Liver (tissue), 9 donors: ENCODE measurements around the gene CRMP1. TPM values are rescaled to one million over a fixed set of nuclear protein-coding genes. Genes with fewer than 3 reads are reported as not detected.

Experiments used
- DNase-seq: peaks from one replicate; pipeline ENCODE4 v3.0.0-alpha.2; 2017; ENCODE audit warnings: low spot score
- H3K27ac ChIP-seq, 2 donors: one replicate each; pipeline ENCODE4 v1.7.0; 2013; ENCODE audit warnings: inconsistent platforms in 2 of 2, low read length in 2 of 2, control low read depth in 1 of 2, low read depth in 1 of 2, mild to moderate bottlenecking in 1 of 2
- H3K27me3 ChIP-seq, 4 donors: one replicate each; pipeline versions ENCODE4 v1.6.1 to v1.7.0; 2013; ENCODE audit warnings: low read length in 3 of 4, inconsistent platforms in 1 of 4, mild to moderate bottlenecking in 1 of 4, moderate library complexity in 1 of 4; ENCODE audit not compliant: control insufficient read depth in 4 of 4, insufficient read depth in 4 of 4
- H3K36me3 ChIP-seq, 4 donors: one replicate each; pipeline versions ENCODE4 v1.6.1 to v1.7.0; 2013; ENCODE audit warnings: low read length in 3 of 4, mild to moderate bottlenecking in 3 of 4, low read depth in 1 of 4, moderate library complexity in 1 of 4; ENCODE audit not compliant: control insufficient read depth in 4 of 4, insufficient read depth in 3 of 4
- H3K4me1 ChIP-seq, 4 donors: one replicate each; pipeline versions ENCODE4 v1.6.1 to v1.7.0; 2013; ENCODE audit warnings: low read length in 3 of 4, mild to moderate bottlenecking in 3 of 4, moderate library complexity in 1 of 4; ENCODE audit not compliant: control insufficient read depth in 4 of 4, insufficient read depth in 4 of 4
- H3K4me3 ChIP-seq, 3 donors: one replicate each; pipeline versions ENCODE4 v1.6.1 to v1.7.0; 2013; ENCODE audit warnings: low read length in 3 of 3, control low read depth in 1 of 3, low read depth in 1 of 3, mild to moderate bottlenecking in 1 of 3
- H3K9ac ChIP-seq, 2 donors: one replicate each; pipeline ENCODE4 v1.7.0; 2013; ENCODE audit warnings: low read length in 2 of 2, mild to moderate bottlenecking in 2 of 2, moderate library complexity in 2 of 2, control low read depth in 1 of 2, low read depth in 1 of 2
- H3K9me3 ChIP-seq, 4 donors: one replicate each; pipeline versions ENCODE4 v1.6.1 to v1.7.0; 2013; ENCODE audit warnings: low read length in 3 of 4; ENCODE audit not compliant: control insufficient read depth in 4 of 4
- ATF3 ChIP-seq: IDR thresholded peaks from 2 replicates; pipeline ENCODE4 v1.6.1; 2016; ENCODE audit warnings: antibody characterized with exemption
- EGR1 ChIP-seq, 2 donors: IDR thresholded peaks; 2 replicates each; pipeline ENCODE4 v1.6.1; 2016 to 2018; ENCODE audit warnings: antibody characterized with exemption in 2 of 2, low read depth in 2 of 2
- FOXA1 ChIP-seq: IDR thresholded peaks from 2 replicates; pipeline ENCODE4 v1.6.1; 2016; ENCODE audit warnings: antibody characterized with exemption
- FOXA2 ChIP-seq: IDR thresholded peaks from 2 replicates; pipeline ENCODE4 v1.6.1; 2016; ENCODE audit warnings: antibody characterized with exemption
- GABPA ChIP-seq, 2 donors: IDR thresholded peaks in 1 of 2; conservative IDR thresholded peaks in 1 of 2; 2 replicates each; pipeline ENCODE4 v1.6.1; 2016; ENCODE audit warnings: antibody characterized with exemption in 2 of 2, mild to moderate bottlenecking in 1 of 2, moderate library complexity in 1 of 2
- HNF4A ChIP-seq, 2 donors: conservative IDR thresholded peaks; 2 replicates each; pipeline ENCODE4 v1.6.1; 2016; ENCODE audit warnings: antibody characterized with exemption in 2 of 2, mild to moderate bottlenecking in 2 of 2
- HNF4G ChIP-seq: IDR thresholded peaks from 2 replicates; pipeline ENCODE4 v1.6.1; 2016; ENCODE audit warnings: antibody characterized with exemption
- JUND ChIP-seq, 2 donors: IDR thresholded peaks; 2 replicates each; pipeline ENCODE4 v1.6.1; 2016; ENCODE audit warnings: antibody characterized with exemption in 2 of 2
- MAX ChIP-seq: IDR thresholded peaks from 2 replicates; pipeline ENCODE4 v1.6.1; 2016; ENCODE audit warnings: antibody characterized with exemption
- NR2F2 ChIP-seq: IDR thresholded peaks from 2 replicates; pipeline ENCODE4 v1.6.1; 2016; ENCODE audit warnings: antibody characterized with exemption
- RAD21 ChIP-seq, 2 donors: IDR thresholded peaks; 2 replicates each; pipeline ENCODE4 v1.6.1; 2016; ENCODE audit warnings: antibody characterized with exemption in 2 of 2, mild to moderate bottlenecking in 2 of 2
- REST ChIP-seq: IDR thresholded peaks from 2 replicates; pipeline ENCODE4 v1.6.1; 2016; ENCODE audit warnings: antibody characterized with exemption, mild to moderate bottlenecking
- RXRA ChIP-seq, 2 donors: IDR thresholded peaks; 2 replicates each; pipeline ENCODE4 v1.6.1; 2017 to 2018; ENCODE audit warnings: antibody characterized with exemption in 2 of 2, mild to moderate bottlenecking in 1 of 2
- TAF1 ChIP-seq: conservative IDR thresholded peaks from 2 replicates; pipeline ENCODE4 v1.6.1; 2016; ENCODE audit warnings: antibody characterized with exemption, mild to moderate bottlenecking
- YY1 ChIP-seq: IDR thresholded peaks from 2 replicates; pipeline ENCODE4 v1.6.1; 2016; ENCODE audit warnings: antibody characterized with exemption, mild to moderate bottlenecking
- ZBTB33 ChIP-seq: IDR thresholded peaks from 2 replicates; pipeline ENCODE4 v1.6.1; 2016; ENCODE audit warnings: antibody characterized with exemption
- WGBS: extraction: QIAGEN DNeasy Blood & Tissue Kit; methylation state at CpG from one replicate; pipeline ENCODE4 v1.1.7; 2013; 5-methylcytosine and 5-hydroxymethylcytosine counted together
- polyA plus RNA-seq, 2 donors: library from polyadenylated mRNA; stranded (reverse) in 1 of 2; unstranded in 1 of 2; fragments of 200-250 nt in 1 of 2; fragments of >200 nt in 1 of 2; fragmentation: Nextera tagmentation in 1 of 2; extraction: Ambion mirVana in 1 of 2; gene quantifications; one replicate each; pipeline versions ENCODE4 v1.2.1 to v1.2.3, GENCODE V29; 2013 to 2015
- total RNA-seq, 2 donors: library from RNA; depleted of rRNA; stranded (reverse); fragments of >200 nt; gene quantifications; one replicate each; pipeline ENCODE4 v1.2.3, GENCODE V29; 2014
- TF ChIP-seq, protein P1 (sequence below): fragments of 150-350 bp; IDR thresholded peaks from 2 replicates; pipeline ENCODE4 v1.5.1; 2017; ENCODE audit warnings: improper control_type of control experiment, low read depth, low read length; ENCODE audit not compliant: missing input control
- donor health status: healthy.
- donor health status: healthy.
- donor health status: healthy.
- donor health status: healthy.
- donor health status: healthy.

CRMP1 gene
- total and polyA plus RNA-seq, 4 donors = 0.06 to 0.42 (median 0.12) TPM

DNA sequence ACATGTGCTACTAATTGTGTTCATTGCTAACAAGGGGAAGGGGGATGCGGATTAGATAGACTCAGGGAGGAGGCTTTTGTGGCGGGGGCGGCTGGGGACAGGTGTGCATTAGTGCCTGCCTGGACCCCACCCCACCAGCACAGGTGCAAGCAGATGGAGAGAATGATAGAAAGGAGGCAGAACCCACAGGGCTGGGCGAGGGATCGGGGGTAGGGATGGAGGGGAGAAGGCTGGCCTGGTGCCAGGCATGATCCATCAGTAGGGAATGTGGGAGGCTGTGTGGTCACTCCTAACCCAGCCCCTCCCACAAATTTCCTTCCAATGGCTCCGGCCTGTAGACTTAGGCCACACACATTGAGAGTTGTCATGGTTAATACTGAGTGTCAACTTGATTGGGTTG is 30.5 kb upstream of the CRMP1 start:
- DNase-seq = no peak
- no peak overlapping the region for H3K9ac ChIP-seq
- H3K27ac ChIP-seq = no peak overlapping the region
- H3K36me3 ChIP-seq = no peaks in the 10 kb centered on the region
- WGBS = 76% methylated on average over 6 of the region's 6 CpGs
- no peaks in the 10 kb centered on the region for H3K9me3 ChIP-seq
- no peak overlapping the region for H3K4me3 ChIP-seq
- no peaks in the 10 kb centered on the region for H3K4me1 ChIP-seq
- TF ChIP-seq JUND (IDR thresholded peaks at IDR 0.05) (no peak), ZBTB33 (no peak), MAX (no peak), HNF4A (conservative IDR thresholded peaks at IDR 0.05) (no peak), REST (no peak), RAD21 (IDR thresholded peaks at IDR 0.05) (no peak), ATF3 (no peak), TAF1 (no peak), HNF4G (no peak), NR2F2 (no peak), RXRA (IDR thresholded peaks at IDR 0.05) (no peak), YY1 (no peak), FOXA2 (no peak), GABPA (IDR thresholded peaks at IDR 0.05 in 1 of 2, conservative IDR thresholded peaks at IDR 0.05 in 1 of 2) (no peak), EGR1 (IDR thresholded peaks at IDR 0.05; ENCODE audit: low read depth in 2 of 2) (no peak)
- TF ChIP-seq, protein P1, sequence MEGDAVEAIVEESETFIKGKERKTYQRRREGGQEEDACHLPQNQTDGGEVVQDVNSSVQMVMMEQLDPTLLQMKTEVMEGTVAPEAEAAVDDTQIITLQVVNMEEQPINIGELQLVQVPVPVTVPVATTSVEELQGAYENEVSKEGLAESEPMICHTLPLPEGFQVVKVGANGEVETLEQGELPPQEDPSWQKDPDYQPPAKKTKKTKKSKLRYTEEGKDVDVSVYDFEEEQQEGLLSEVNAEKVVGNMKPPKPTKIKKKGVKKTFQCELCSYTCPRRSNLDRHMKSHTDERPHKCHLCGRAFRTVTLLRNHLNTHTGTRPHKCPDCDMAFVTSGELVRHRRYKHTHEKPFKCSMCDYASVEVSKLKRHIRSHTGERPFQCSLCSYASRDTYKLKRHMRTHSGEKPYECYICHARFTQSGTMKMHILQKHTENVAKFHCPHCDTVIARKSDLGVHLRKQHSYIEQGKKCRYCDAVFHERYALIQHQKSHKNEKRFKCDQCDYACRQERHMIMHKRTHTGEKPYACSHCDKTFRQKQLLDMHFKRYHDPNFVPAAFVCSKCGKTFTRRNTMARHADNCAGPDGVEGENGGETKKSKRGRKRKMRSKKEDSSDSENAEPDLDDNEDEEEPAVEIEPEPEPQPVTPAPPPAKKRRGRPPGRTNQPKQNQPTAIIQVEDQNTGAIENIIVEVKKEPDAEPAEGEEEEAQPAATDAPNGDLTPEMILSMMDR = no peak
- H3K27me3 ChIP-seq = peaks cover 0 to 2% (median 2%) of the 10 kb centered on the region in 4 donors

GRCh38 chr4:5922556-5922955 is 29.7 kb upstream of the CRMP1 start:
- no peaks in the 10 kb centered on the region for H3K9me3 ChIP-seq
- H3K27ac ChIP-seq = no peak overlapping the region
- no peak for TF ChIP-seq HNF4G
- TF ChIP-seq, protein P1 = no peak
- no peak for TF ChIP-seq REST
- no peak for TF ChIP-seq JUND (IDR thresholded peaks at IDR 0.05)
- no peak for TF ChIP-seq FOXA1
- no peak overlapping the region for H3K4me3 ChIP-seq
- H3K36me3 ChIP-seq = no peaks in the 10 kb centered on the region
- no peak overlapping the region for H3K9ac ChIP-seq
- DNase-seq = no peak
- WGBS = 90% methylated on average over 3 of the region's 3 CpGs
- peaks cover 0 to 2% (median 2%) of the 10 kb centered on the region in 4 donors for H3K27me3 ChIP-seq
- no peaks in the 10 kb centered on the region for H3K4me1 ChIP-seq
